HepG2 (cell line): ENCODE measurements around the gene NREP. TPM values are rescaled to one million over a fixed set of nuclear protein-coding genes. Genes with fewer than 3 reads are reported as not detected.

Experiments used
- DRAP1 ChIP-seq: IDR thresholded peaks from 2 replicates; pipeline ENCODE4 v1.6.1; 2016; ENCODE audit warnings: missing genetic modification reagents, missing compliant biosample characterization
- ETV6 ChIP-seq: sonication (generic); formaldehyde crosslinking; conservative IDR thresholded peaks from 2 replicates; pipeline ENCODE4 v1.4.0; 2020; ENCODE audit warnings: missing genetic modification reagents
- FOXP4 ChIP-seq: sonication (generic); formaldehyde crosslinking; IDR thresholded peaks from 2 replicates; pipeline ENCODE4 v1.4.0; 2020; ENCODE audit warnings: missing genetic modification reagents
- HMG20A ChIP-seq: IDR thresholded peaks from 2 replicates; pipeline ENCODE4 v1.6.1; 2016; ENCODE audit warnings: borderline replicate concordance
- MYPOP ChIP-seq: sonication (generic); formaldehyde crosslinking; IDR thresholded peaks from 2 replicates; pipeline ENCODE4 v1.8.1; 2023; ENCODE audit warnings: mild to moderate bottlenecking, moderate library complexity, missing genetic modification reagents
- PAXIP1 ChIP-seq: sonication (generic); formaldehyde crosslinking; conservative IDR thresholded peaks from 2 replicates; pipeline ENCODE4 v1.4.0; 2020; ENCODE audit warnings: mild to moderate bottlenecking, missing genetic modification reagents, moderate library complexity
- SMYD3 ChIP-seq: sonication (generic); formaldehyde crosslinking; IDR thresholded peaks from 2 replicates; pipeline ENCODE4 v1.8.1; 2023; ENCODE audit warnings: mild to moderate bottlenecking, missing genetic modification reagents
- TBL1XR1 ChIP-seq: fragments of 150-350 bp; IDR thresholded peaks from 2 replicates; pipeline ENCODE4 v1.6.1; 2014; ENCODE audit warnings: borderline replicate concordance, low read length; ENCODE audit not compliant: partially characterized antibody
- ZNF18 ChIP-seq: sonication (generic); formaldehyde crosslinking; IDR thresholded peaks from 2 replicates; pipeline ENCODE4 v1.8.0; 2022; ENCODE audit warnings: mild to moderate bottlenecking, missing genetic modification reagents; ENCODE audit not compliant: insufficient replicate concordance
- ZNF546 ChIP-seq: sonication (generic); formaldehyde crosslinking; conservative IDR thresholded peaks from 2 replicates; pipeline ENCODE4 v1.8.1; 2023; ENCODE audit warnings: mild to moderate bottlenecking, missing genetic modification reagents
- ZNF709 ChIP-seq: sonication (generic); formaldehyde crosslinking; IDR thresholded peaks from 2 replicates; pipeline ENCODE4 v1.5.0; 2020; ENCODE audit warnings: mild to moderate bottlenecking, missing genetic modification reagents
- polyA plus RNA-seq, 8 experiments: library from polyadenylated mRNA; depleted of rRNA in 3 of 8; stranded (reverse) in 7 of 8; unstranded in 1 of 8; fragments of >200 nt; fragmentation: Illumina TruSeq in 4 of 8; extraction: Trizol in 4 of 8; gene quantifications; 2 replicates each; pipeline versions ENCODE4 v1.2.1 to v1.2.3, GENCODE V29; 2011 to 2016; ENCODE audit warnings: low read depth in 4 of 8, missing spikeins in 1 of 8, mixed read lengths in 1 of 8; ENCODE audit not compliant: insufficient read depth in 1 of 8
- total RNA-seq, 5 experiments: library from RNA; depleted of rRNA; stranded (reverse); fragments of >200 nt; fragmentation: Illumina TruSeq; extraction: Trizol; gene quantifications; 2 replicates each; pipeline ENCODE4 v1.2.3, GENCODE V29; 2016; ENCODE audit warnings: low read depth in 1 of 5
- TF ChIP-seq, protein P1 (sequence below): sonication (generic); IDR thresholded peaks from 2 replicates; pipeline ENCODE4 v1.6.1; 2016; ENCODE audit warnings: low read depth, borderline replicate concordance
- TF ChIP-seq, protein P2 (sequence below): sonication (generic); formaldehyde crosslinking; IDR thresholded peaks from 2 replicates; pipeline ENCODE4 v1.5.1; 2020; ENCODE audit warnings: mild to moderate bottlenecking, moderate library complexity, missing genetic modification reagents

Gene NREP
- total and polyA plus RNA-seq, 2 of the 13 experiments (the other 11 are each of a cell fraction or from before 2014, with no cell fraction given), result 40.5 to 102 TPM

DNA sequence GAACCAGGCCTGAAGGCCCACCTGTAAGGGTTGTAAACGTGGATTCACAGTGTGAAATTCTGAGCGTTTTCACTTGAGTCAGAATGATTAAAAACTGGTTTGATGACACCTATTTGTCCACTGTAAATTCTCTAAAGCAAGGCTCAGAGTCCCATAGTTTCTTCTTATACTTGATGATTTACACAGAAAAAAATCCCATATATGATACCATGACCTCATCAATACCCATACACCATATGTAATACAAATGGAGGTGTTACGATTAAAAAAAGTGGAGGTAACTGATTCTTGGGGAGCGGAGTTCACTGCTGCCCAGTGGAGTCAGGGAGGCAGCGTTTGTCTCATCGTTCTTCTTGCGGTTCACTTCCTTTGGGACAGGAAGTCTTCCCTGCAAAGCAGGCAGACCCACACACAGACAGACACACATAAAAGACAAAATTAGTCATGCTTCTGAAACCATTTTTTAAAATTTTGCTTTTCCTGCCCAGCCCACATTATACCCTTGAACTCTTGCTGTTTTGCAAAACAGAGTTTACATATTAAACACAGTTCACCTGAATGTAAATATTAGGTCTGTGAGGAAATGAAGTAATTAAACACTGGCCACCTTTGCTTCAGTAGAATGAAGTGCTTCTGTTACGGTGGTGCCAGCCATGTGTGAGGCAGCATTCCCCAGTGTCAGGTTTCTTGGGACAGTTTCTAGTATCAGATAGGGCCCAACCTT is 26.2 kb downstream of the NREP start (continued):
- TF ChIP-seq ZNF709, result no peak
- TF ChIP-seq, protein P1, sequence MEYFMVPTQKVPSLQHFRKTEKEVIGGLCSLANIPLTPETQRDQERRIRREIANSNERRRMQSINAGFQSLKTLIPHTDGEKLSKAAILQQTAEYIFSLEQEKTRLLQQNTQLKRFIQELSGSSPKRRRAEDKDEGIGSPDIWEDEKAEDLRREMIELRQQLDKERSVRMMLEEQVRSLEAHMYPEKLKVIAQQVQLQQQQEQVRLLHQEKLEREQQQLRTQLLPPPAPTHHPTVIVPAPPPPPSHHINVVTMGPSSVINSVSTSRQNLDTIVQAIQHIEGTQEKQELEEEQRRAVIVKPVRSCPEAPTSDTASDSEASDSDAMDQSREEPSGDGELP, result peak; percentile 21; the same call in 1 of the 2 replicates
- TF ChIP-seq TBL1XR1, result peak; percentile 68
- peak; percentile 49; the same call in 1 of the 2 replicates for TF ChIP-seq MYPOP (CRISPR knock-in tag)
- peak; percentile 80 for TF ChIP-seq FOXP4 (CRISPR knock-in tag)
- peak; percentile 89; the same call in 1 of the 2 replicates for TF ChIP-seq HMG20A (CRISPR knock-in tag)
- TF ChIP-seq PAXIP1 (CRISPR knock-in tag), result peak; percentile 92
- TF ChIP-seq ZNF546 (CRISPR knock-in tag), result no peak
- TF ChIP-seq ZNF18 (CRISPR knock-in tag), result peak; percentile 41
- no peak for TF ChIP-seq DRAP1 (CRISPR knock-in tag)
- TF ChIP-seq, protein P2, sequence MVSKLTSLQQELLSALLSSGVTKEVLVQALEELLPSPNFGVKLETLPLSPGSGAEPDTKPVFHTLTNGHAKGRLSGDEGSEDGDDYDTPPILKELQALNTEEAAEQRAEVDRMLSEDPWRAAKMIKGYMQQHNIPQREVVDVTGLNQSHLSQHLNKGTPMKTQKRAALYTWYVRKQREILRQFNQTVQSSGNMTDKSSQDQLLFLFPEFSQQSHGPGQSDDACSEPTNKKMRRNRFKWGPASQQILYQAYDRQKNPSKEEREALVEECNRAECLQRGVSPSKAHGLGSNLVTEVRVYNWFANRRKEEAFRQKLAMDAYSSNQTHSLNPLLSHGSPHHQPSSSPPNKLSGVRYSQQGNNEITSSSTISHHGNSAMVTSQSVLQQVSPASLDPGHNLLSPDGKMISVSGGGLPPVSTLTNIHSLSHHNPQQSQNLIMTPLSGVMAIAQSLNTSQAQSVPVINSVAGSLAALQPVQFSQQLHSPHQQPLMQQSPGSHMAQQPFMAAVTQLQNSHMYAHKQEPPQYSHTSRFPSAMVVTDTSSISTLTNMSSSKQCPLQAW (CRISPR knock-in tag), result peak; percentile 19; the same call in 1 of the 2 replicates
- peak; percentile 33; the same call in 1 of the 2 replicates for TF ChIP-seq SMYD3 (CRISPR knock-in tag)
- TF ChIP-seq ETV6, result no peak
